Stromal cell of bone marrow (primary cell): ENCODE measurements around the gene PTPRK.
A peak's percentile ranks its signal among the peaks of the same experiment; 100 is the strongest.
"Not testable (repeated sequence)": the region's sequence is repeated elsewhere in the genome, so short reads cannot be mapped to it uniquely, and the experiment has no call there.

Experiments
- DNase-seq: peaks from one replicate; pipeline ENCODE4 v3.0.0-alpha.2; 2012; ENCODE audit warnings: low read depth

The PTPRK gene

GRCh38 chr6:127956260-127956888 is 564.0 kb downstream of the PTPRK start:
- no peak for DNase-seq

- no peak for DNase-seq
These were observed 566.3 kb downstream of the PTPRK start for GRCh38 chr6:127954082-127954481.

GRCh38 chr6:127952831-127953230 is 567.6 kb downstream of the PTPRK start:
- DNase-seq = no peak

GRCh38 chr6:127952176-127952575 is 568.2 kb downstream of the PTPRK start:
- DNase-seq = no peak

- no peak for DNase-seq
These were observed 569.1 kb downstream of the PTPRK start for GRCh38 chr6:127951172-127951917.

- DNase-seq = no peak
These were observed 569.7 kb downstream of the PTPRK start for GRCh38 chr6:127950566-127951145.

- no peak for DNase-seq
These were observed 571.1 kb downstream of the PTPRK start for GRCh38 chr6:127949251-127949650.

GRCh38 chr6:127946388-127946787 is 574.0 kb downstream of the PTPRK start:
- no peak for DNase-seq

- DNase-seq = no peak
These were observed 574.8 kb downstream of the PTPRK start for GRCh38 chr6:127945434-127946097.

GRCh38 chr6:127941228-127941627 is 579.2 kb downstream of the PTPRK start:
- DNase-seq = no peak

GRCh38 chr6:127939442-127940066 is 580.8 kb downstream of the PTPRK start:
- DNase-seq = peak; percentile 31

GRCh38 chr6:127938701-127939100 is 581.7 kb downstream of the PTPRK start:
- DNase-seq = peak; percentile 70

GRCh38 chr6:127937747-127938146 is 582.7 kb downstream of the PTPRK start:
- DNase-seq = no peak

GRCh38 chr6:127937102-127937501 is 583.3 kb downstream of the PTPRK start:
- peak; percentile 45 for DNase-seq

- DNase-seq = no peak
These were observed 585.4 kb downstream of the PTPRK start for GRCh38 chr6:127934956-127935355.

- no peak for DNase-seq
These were observed 586.3 kb downstream of the PTPRK start for GRCh38 chr6:127933852-127934840.

GRCh38 chr6:127933137-127933536 is 587.3 kb downstream of the PTPRK start:
- DNase-seq = no peak

- DNase-seq = no peak
These were observed 587.7 kb downstream of the PTPRK start for GRCh38 chr6:127932708-127933107.

GRCh38 chr6:127926441-127926840 is 594.0 kb downstream of the PTPRK start:
- not testable (repeated sequence) for DNase-seq

GRCh38 chr6:127924440-127924839 is 596.0 kb downstream of the PTPRK start:
- no peak for DNase-seq

GRCh38 chr6:127924031-127924430 is 596.4 kb downstream of the PTPRK start:
- DNase-seq = no peak
